Naive thymus-derived CD8-positive, alpha-beta T cell (primary cell): ENCODE measurements around the gene ADK. TPM values are rescaled to one million over a fixed set of nuclear protein-coding genes. Genes with fewer than 3 reads are reported as not detected.

Source experiments
- ATAC-seq, 2 donors: fragments of 150-1000 bp; cut with Tn5 transposase in 1 of 2; sonication (Bioruptor Pico), chemical (Tn5 transposase) in 1 of 2; 1 replicate in 1 of 2; 2 replicates in 1 of 2; pipeline ENCODE4 v1.10.0; 2021; ENCODE audit warnings: mild to moderate bottlenecking in 2 of 2, moderate library complexity in 2 of 2
- POLR2A ChIA-PET: fragments of 350-600 bp; sonication (Branson Sonifier 250); formaldehyde crosslinking; loops from one replicate; lab custom pipeline; 2021; ENCODE audit warnings: antibody characterized with exemption; lab: Charles Lee
- DNase-seq, 10 donors: peaks; one replicate each; pipeline versions ENCODE4 v3.0.0 to v3.0.0-alpha.2; 2020 to 2022
- H3K27ac Mint-ChIP-seq, 10 donors: one replicate each; pipeline ENCODE4 v1.8.0; 2020 to 2022; ENCODE audit warnings: mild to moderate bottlenecking in 10 of 10, mixed read lengths in 10 of 10, moderate library complexity in 4 of 10, inconsistent platforms in 1 of 10
- H3K27me3 Mint-ChIP-seq, 5 donors: one replicate each; pipeline ENCODE4 v1.8.0; 2021 to 2022; ENCODE audit warnings: mixed read lengths in 5 of 5
- H3K36me3 Mint-ChIP-seq, 3 donors: one replicate each; pipeline ENCODE4 v1.8.0; 2020 to 2022; ENCODE audit warnings: mixed read lengths in 3 of 3, mild to moderate bottlenecking in 2 of 3, inconsistent platforms in 1 of 3
- H3K4me1 Mint-ChIP-seq, 4 donors: one replicate each; pipeline ENCODE4 v1.8.0; 2021 to 2022; ENCODE audit warnings: mixed read lengths in 4 of 4
- H3K4me3 Mint-ChIP-seq, 10 donors: one replicate each; pipeline ENCODE4 v1.8.0; 2020 to 2022; ENCODE audit warnings: mild to moderate bottlenecking in 10 of 10, mixed read lengths in 10 of 10, moderate library complexity in 6 of 10, inconsistent platforms in 1 of 10
- H3K9me3 Mint-ChIP-seq, 9 donors: one replicate each; pipeline ENCODE4 v1.8.0; 2020 to 2022; ENCODE audit warnings: mixed read lengths in 9 of 9, mild to moderate bottlenecking in 3 of 9, inconsistent platforms in 1 of 9, moderate library complexity in 1 of 9
- polyA plus RNA-seq, 3 donors: library from polyadenylated mRNA; unstranded; fragments of 300-500 nt; fragmentation: Illumina TruSeq; gene quantifications; one replicate each; pipeline ENCODE4 v1.2.3, GENCODE V29; 2021
- total RNA-seq, 8 experiments: library from RNA in 2 of 8; stranded (reverse) in 2 of 8; gene quantifications; one replicate each; pipeline ENCODE4 v1.2.3 and lab custom pipeline; 2021 to 2026

ADK gene
- total and polyA plus RNA-seq, 5 experiments from 2014 or later, result 29.6 to 52.4 (median 48.7) TPM

DNA sequence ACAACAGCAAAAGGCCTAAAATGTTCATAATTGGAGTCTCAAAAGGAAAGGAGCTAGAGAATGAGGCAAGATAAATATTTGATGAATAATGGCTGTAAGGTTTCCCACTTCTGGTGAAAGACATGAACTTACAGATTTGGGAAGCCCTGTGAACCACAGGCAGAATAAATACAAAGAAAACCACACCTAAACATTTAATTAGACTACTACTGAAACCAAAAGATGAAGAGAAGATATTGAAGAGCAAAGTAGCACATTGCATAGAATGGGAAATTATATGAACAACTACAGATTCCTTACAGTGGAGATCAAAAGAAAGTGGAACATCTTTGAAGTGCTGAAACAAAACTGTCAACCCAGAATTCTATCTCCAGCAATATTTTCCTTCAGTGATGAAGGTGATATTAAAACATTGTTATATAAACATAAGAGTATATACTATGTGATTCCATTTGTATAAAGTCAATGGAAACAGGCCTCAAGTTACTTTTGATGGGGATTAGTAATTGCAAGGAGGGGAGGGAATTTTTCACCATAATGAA is 484.0 kb downstream of the ADK start:
- Mint-ChIP-seq H3K36me3 (peaks cover 26 to 58% (median 37%) of the 10 kb centered on the region in 3 donors), H3K27ac (peak overlapping the region in 3 of 10 donors; percentile 41 to 57 (median 43)), H3K4me1 (peaks cover 0 to 3% (median 0%) of the 10 kb centered on the region in 4 donors), H3K9me3 (peaks cover 8 to 27% (median 19%) of the 10 kb centered on the region in 9 donors), H3K27me3 (no peaks in the 10 kb centered on the region), H3K4me3 (no peak overlapping the region)
- ATAC-seq (no peak), DNase-seq (no peak)
- POLR2A ChIA-PET, result no interaction called here

DNA sequence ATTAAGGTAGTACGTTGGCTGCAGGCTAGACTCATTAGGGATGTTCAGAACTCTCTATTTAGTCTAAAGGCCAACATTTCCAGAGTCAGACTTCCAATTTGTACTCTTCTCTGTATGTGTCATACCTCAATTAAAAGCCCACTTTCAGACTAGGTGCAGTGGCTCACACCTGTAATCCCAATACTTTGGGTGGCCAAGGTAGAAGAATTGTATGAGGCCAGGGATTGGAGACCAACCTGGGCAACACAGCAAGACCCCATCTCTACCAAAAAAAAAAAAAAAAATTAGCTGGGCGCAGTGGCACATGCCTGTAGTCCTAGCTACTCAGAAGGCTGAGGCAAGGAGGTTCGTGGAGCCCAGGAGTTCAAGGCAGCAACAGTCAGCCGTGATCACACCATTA is 484.6 kb downstream of the ADK start:
- peaks cover 32 to 63% (median 39%) of the 10 kb centered on the region in 3 donors for H3K36me3 Mint-ChIP-seq
- POLR2A ChIA-PET, result no interaction called here
- ATAC-seq (no peak), DNase-seq (no peak)
- peaks cover 8 to 27% (median 19%) of the 10 kb centered on the region in 9 donors for H3K9me3 Mint-ChIP-seq
- H3K27ac Mint-ChIP-seq, result no peak overlapping the region
- H3K4me3 Mint-ChIP-seq, result no peak overlapping the region
- peaks cover 0 to 3% (median 0%) of the 10 kb centered on the region in 4 donors for H3K4me1 Mint-ChIP-seq
- H3K27me3 Mint-ChIP-seq, result no peaks in the 10 kb centered on the region

DNA sequence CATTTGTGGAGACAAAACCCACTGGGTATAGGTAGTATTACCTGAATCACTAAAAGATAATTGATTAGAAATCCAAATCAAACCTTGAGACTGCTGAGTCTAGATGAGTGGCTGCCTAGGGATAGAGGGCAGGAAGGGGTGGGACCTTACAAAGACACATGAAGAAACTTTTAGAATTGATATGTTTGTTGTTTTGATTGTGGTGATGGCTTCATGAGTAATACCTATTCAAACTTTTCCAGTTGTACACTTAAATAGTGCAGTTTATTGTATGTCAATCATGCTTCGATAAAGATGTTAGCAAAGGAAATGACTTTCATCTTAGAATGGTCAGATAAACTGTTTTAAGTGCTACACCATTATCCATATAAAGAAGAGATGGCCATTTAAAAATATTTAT is 486.7 kb downstream of the ADK start:
- ATAC-seq, result no peak
- POLR2A ChIA-PET, result no interaction called here

DNA sequence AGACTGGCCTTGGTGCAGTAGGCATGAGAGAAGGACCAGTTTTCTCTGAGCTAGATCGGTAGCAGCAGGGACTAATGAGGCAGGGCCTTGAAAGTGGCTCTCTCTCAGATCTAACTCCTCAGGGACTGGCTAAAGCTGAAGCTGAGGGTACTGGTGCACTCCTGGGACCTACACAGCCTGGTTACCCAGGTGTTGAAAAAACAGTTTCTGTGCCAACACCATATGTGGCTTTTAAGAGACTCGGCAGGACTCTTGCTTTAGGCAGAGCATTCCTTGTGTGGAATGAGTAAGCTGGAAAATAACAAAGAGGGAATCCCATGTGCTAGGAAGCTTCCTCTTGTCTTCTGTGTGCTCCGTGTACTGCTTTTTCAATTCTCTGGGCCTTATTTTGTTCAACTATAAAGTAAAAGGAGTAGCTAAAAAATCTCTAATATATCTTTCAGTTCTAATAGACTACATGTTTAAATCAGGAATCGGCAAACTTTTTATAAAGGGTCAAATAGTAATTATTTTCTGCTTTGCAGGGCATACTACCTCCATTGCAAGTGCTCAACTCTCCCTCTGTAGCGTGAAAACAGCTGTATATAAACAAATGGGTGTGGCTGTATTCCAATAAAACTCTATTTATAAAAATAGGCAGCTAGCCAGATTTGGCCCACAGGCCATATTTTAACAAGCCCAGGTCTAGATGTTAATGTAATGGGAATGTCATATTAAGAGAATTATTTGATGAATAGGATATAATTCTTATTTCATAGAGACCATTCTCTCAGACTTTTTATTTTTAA is 489.3 kb downstream of the ADK start:
- Mint-ChIP-seq H3K27ac (no peak overlapping the region), H3K4me3 (no peak overlapping the region), H3K27me3 (no peaks in the 10 kb centered on the region), H3K9me3 (peaks cover 0 to 11% (median 8%) of the 10 kb centered on the region in 9 donors), H3K36me3 (peaks cover 18 to 48% (median 19%) of the 10 kb centered on the region in 3 donors), H3K4me1 (peaks cover 0 to 3% (median 0%) of the 10 kb centered on the region in 4 donors)
- DNase-seq (no peak), ATAC-seq (no peak)
- POLR2A ChIA-PET, result no interaction called here

More for the DNA sequence above, 486.7 kb downstream of the ADK start:
- Mint-ChIP-seq H3K9me3 (peaks cover 8 to 27% (median 16%) of the 10 kb centered on the region in 9 donors), H3K27me3 (no peaks in the 10 kb centered on the region), H3K4me3 (no peak overlapping the region), H3K4me1 (peaks cover 0 to 3% (median 0%) of the 10 kb centered on the region in 4 donors), H3K27ac (no peak overlapping the region), H3K36me3 (peaks cover 24 to 61% (median 25%) of the 10 kb centered on the region in 3 donors)
- DNase-seq, result no peak

DNA sequence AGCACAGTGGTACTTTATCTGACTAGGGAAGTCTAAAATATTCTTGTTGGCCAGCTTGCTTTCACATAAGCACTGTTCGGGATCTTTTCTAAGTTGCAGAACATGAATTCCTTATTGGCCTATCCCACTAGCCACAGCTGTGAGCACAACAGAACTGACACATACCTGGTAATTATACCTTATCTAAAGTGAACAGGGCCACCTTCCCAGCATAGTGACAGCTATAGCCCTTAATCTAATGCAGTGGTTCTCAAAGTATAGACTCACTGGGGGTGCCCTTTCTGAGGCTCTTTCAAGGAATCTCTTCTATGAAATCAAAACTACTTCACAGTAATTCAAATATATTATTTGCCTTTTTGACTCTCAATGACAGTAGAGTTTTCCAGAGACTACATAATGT is 490.6 kb downstream of the ADK start:
- Mint-ChIP-seq H3K27ac (no peak overlapping the region), H3K4me3 (no peak overlapping the region), H3K9me3 (peaks cover 0 to 9% (median 3%) of the 10 kb centered on the region in 9 donors), H3K36me3 (peaks cover 17 to 40% (median 19%) of the 10 kb centered on the region in 3 donors), H3K27me3 (no peaks in the 10 kb centered on the region), H3K4me1 (peaks cover 1 to 9% (median 3%) of the 10 kb centered on the region in 4 donors)
- ATAC-seq (no peak), DNase-seq (no peak)
- POLR2A ChIA-PET, result no interaction called here

DNA sequence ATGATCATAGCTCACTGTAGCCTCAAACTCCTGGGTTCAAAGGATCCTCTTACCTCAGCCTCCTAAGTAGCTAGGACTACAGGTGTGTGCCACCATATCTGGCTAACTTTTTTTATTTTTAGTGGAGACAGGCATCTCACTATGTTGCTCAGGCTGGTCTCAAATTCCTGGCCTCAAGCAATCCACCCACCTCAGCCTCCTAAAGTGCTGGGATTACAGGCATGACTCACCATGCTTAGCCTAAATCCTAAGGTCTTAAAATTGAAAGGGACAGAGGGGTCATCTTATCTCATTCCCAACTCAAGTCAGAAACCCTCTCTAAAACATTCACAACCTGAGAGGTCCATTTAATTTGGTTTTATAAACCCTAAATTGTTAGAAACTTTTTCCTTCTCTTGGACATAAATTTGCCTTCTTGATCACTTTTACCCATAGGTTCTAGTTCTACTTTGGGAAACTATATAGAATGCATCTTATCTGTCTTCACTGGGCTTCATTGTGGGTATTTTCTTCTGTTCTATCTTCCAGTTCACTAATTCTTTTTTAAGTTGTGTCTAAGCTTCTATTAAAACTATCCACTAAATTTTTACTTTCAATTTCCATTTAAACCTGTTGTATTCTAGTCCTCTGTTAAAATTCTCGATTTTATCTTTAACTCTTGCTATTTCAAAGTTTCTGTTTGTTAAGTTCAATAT is 492.0 kb downstream of the ADK start:
- H3K27ac Mint-ChIP-seq, result peak overlapping the region in 2 of 10 donors; percentile 11 to 32
- POLR2A ChIA-PET, result no interaction called here
- H3K27me3 Mint-ChIP-seq, result no peaks in the 10 kb centered on the region
- H3K36me3 Mint-ChIP-seq, result peaks cover 17 to 30% (median 19%) of the 10 kb centered on the region in 3 donors
- H3K4me3 Mint-ChIP-seq, result no peak overlapping the region
- peaks cover 1 to 9% (median 3%) of the 10 kb centered on the region in 4 donors for H3K4me1 Mint-ChIP-seq
- ATAC-seq (no peak), DNase-seq (no peak)
- peaks cover 0 to 9% (median 3%) of the 10 kb centered on the region in 9 donors for H3K9me3 Mint-ChIP-seq

GRCh38 chr10:74643596-74643975 is 492.6 kb downstream of the ADK start:
- Mint-ChIP-seq H3K27me3 (no peaks in the 10 kb centered on the region), H3K27ac (peak overlapping the region in 2 of 10 donors; percentile 19 to 32), H3K4me1 (peaks cover 1 to 9% (median 3%) of the 10 kb centered on the region in 4 donors), H3K36me3 (peaks cover 17 to 30% (median 18%) of the 10 kb centered on the region in 3 donors), H3K9me3 (peaks cover 0 to 9% (median 3%) of the 10 kb centered on the region in 9 donors), H3K4me3 (no peak overlapping the region)
- POLR2A ChIA-PET, result no interaction called here
- DNase-seq (no peak), ATAC-seq (no peak)

GRCh38 chr10:74644738-74645137 is 493.7 kb downstream of the ADK start:
- Mint-ChIP-seq H3K4me3 (no peak overlapping the region), H3K4me1 (peaks cover 0 to 9% (median 2%) of the 10 kb centered on the region in 4 donors), H3K36me3 (peaks cover 11 to 24% (median 17%) of the 10 kb centered on the region in 3 donors), H3K27ac (no peak overlapping the region), H3K9me3 (peaks cover 0 to 9% (median 3%) of the 10 kb centered on the region in 9 donors), H3K27me3 (no peaks in the 10 kb centered on the region)
- POLR2A ChIA-PET, result no interaction called here
- DNase-seq, result no peak
- ATAC-seq, result no peak

DNA sequence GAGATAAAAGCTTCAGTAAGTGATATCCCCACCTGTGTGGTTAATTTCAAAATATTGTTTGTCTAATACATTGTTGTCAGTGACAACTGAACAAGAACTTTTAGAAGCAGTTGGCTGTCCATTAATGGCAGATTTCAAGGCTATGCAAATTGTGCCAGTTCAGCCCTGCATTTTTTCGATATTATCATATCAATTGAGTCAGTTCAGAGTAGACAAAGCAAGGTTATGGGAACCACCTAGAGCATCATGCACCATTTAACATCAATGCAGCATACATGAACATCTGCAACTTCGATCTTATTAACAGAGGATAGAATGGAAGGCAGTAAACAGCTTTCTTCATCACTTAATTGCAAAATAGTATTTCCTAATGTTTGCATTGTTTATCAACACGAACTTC is 494.7 kb downstream of the ADK start:
- no peaks in the 10 kb centered on the region for H3K27me3 Mint-ChIP-seq
- no peak for ATAC-seq
- POLR2A ChIA-PET, result no interaction called here

GRCh38 chr10:74650613-74651012 is 499.6 kb downstream of the ADK start:
- POLR2A ChIA-PET, result no interaction called here
- H3K27ac Mint-ChIP-seq, result peak overlapping the region in 2 of 10 donors; percentile 44 to 78
- peaks cover 0 to 22% (median 9%) of the 10 kb centered on the region in 3 donors for H3K36me3 Mint-ChIP-seq
- no peak for DNase-seq
- H3K4me1 Mint-ChIP-seq, result peaks cover 5 to 21% (median 12%) of the 10 kb centered on the region in 4 donors
- no peak for ATAC-seq
- no peaks in the 10 kb centered on the region for H3K9me3 Mint-ChIP-seq
- H3K27me3 Mint-ChIP-seq, result no peaks in the 10 kb centered on the region
- H3K4me3 Mint-ChIP-seq, result no peak overlapping the region

More for the DNA sequence above, 494.7 kb downstream of the ADK start:
- peak overlapping the region in 1 of 10 donors; percentile 4 for H3K27ac Mint-ChIP-seq
- H3K9me3 Mint-ChIP-seq, result peaks cover 0 to 9% (median 3%) of the 10 kb centered on the region in 9 donors
- no peak for DNase-seq
- peaks cover 9 to 17% (median 10%) of the 10 kb centered on the region in 3 donors for H3K36me3 Mint-ChIP-seq
- no peak overlapping the region for H3K4me3 Mint-ChIP-seq
- H3K4me1 Mint-ChIP-seq, result peaks cover 0 to 12% (median 4%) of the 10 kb centered on the region in 4 donors

GRCh38 chr10:74651565-74651964 is 500.5 kb downstream of the ADK start:
- H3K4me3 Mint-ChIP-seq, result no peak overlapping the region
- no peaks in the 10 kb centered on the region for H3K27me3 Mint-ChIP-seq
- DNase-seq (peak in 3 of 10 donors; percentile 6 to 39 (median 36)), ATAC-seq (peak; percentile 77 to 92)
- H3K9me3 Mint-ChIP-seq, result no peaks in the 10 kb centered on the region
- H3K36me3 Mint-ChIP-seq, result peaks cover 0 to 22% (median 14%) of the 10 kb centered on the region in 3 donors
- H3K27ac Mint-ChIP-seq, result peak overlapping the region in 2 of 10 donors; percentile 4 to 16
- POLR2A ChIA-PET, result no interaction called here
- H3K4me1 Mint-ChIP-seq, result peaks cover 5 to 13% (median 9%) of the 10 kb centered on the region in 4 donors

DNA sequence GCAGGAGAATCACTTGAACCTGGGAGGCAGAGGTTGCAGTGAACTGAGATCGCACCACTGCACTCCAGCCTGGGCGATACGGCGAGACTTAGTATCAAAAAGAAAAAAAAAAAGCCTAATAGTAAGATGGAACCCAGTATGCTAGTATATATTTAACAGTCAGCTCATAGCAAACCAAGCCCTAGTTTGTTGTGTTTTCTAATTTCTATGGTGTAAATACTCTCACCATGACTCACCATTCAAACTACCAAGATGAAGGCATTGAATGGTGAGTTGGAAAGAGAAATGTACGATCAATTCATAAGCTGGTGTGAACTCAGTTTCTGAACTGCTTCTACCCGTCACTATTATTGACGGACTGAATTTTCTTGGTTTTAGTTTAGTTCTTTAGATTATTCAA is 501.6 kb downstream of the ADK start:
- H3K4me1 Mint-ChIP-seq, result peaks cover 5 to 12% (median 9%) of the 10 kb centered on the region in 4 donors
- H3K36me3 Mint-ChIP-seq, result peaks cover 0 to 22% (median 14%) of the 10 kb centered on the region in 3 donors
- no peaks in the 10 kb centered on the region for H3K9me3 Mint-ChIP-seq
- ATAC-seq (no peak), DNase-seq (no peak)
- no peaks in the 10 kb centered on the region for H3K27me3 Mint-ChIP-seq
- POLR2A ChIA-PET, result no interaction called here
- peak overlapping the region in 1 of 10 donors; percentile 38 for H3K27ac Mint-ChIP-seq
- H3K4me3 Mint-ChIP-seq, result no peak overlapping the region
